ENCODE measurements around the gene RAB14.
"Not testable (repeated sequence)": the region's sequence is repeated elsewhere in the genome, so short reads cannot be mapped to it uniquely, and the experiment has no call there.

Gene RAB14

GRCh38 chr9:121189006-121189405 is 12.7 kb downstream of the RAB14 start:
- no peak for DNase-seq

DNA sequence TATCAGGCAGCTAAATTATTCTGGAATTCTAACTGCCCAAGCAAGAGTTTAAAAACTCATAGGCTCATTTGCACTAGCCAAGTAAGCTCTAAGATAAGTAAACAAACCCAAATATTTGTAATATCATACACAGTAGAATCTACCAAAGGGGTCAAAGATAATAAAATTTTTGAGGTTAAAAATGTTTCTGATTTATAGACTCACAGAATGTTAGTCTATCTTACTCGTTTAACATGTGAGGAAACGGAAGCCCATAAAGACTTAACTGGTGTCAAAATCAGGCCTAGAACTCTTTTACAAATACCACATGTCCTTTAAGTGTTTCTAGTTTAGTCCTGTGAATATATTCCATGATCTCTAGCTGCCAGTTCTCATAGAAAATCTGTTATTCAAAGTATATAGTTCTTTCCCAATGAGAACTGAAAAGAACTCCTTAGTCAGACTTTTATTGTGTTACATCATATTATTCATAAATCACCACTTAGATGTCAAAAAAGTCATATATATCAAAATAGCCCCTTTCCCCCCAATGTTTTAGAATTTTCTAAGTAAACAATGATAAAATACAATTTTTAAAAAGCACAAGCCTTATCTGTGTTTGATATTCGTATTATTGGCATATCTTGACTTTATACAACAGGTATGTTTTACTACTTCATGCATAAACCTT is 13.9 kb downstream of the RAB14 start:
- no peak for DNase-seq

GRCh38 chr9:121185774-121186403 is 15.8 kb downstream of the RAB14 start:
- no peak for DNase-seq

GRCh38 chr9:121185178-121185745 is 16.4 kb downstream of the RAB14 start:
- DNase-seq, result peak; percentile 15

- DNase-seq, result no peak
Observed at GRCh38 chr9:121184463-121184862, 17.2 kb downstream of the RAB14 start.

- no peak for DNase-seq
Observed at GRCh38 chr9:121183666-121184423, 17.8 kb downstream of the RAB14 start.

DNA sequence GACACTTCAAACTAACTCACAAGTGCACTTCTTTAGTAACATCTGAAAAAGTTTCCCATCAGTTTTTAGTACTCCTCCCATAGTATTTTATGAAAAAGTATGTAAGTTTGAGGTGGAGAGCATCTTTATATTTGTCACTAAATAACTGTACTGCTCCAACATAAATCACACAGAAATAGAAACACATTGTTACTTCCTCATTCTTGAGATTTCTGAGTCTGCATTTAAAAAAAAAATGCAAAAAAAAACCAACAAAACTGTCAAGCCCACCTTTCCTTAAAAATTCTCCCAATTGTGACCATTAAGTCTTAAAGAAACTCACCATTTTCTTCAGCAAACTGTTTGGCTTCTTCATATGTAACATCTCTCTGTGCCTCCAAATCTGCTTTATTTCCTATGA is 18.7 kb downstream of the RAB14 start:
- peak; percentile 34 for DNase-seq

DNA sequence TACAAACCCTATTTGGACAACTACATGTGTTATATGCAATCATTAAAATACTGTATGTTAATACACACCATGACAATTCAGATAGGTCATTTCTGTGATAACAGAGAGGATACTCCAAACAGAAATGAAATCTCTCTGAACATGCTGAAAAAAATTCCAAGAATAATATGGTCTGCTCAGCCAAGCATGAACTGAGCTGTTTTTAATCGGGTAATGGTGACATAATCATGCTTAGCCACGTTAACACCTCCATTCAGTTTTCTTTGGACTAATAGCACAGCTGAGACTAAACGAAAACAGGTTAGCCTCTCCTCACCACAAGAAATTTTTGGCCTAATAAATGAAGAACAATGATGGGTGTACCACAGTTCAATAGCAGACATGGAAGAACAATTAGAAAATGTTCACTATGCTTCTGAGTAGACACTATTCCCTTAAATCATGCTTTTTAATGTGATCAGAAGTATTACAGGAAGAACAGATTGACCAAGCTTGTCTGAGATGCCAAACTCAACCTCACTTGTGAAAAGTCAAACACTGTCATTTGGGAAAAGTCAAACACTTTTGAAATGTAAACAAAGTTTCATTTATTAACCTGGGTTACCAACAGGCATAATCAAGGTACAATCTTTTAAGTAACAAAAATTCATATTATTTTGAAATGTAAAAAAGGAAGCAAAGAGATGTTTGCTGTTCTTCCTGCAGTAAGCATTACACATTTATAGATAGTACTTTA is 19.4 kb downstream of the RAB14 start:
- DNase-seq, result no peak

GRCh38 chr9:121179930-121180681 is 21.6 kb downstream of the RAB14 start:
- DNase-seq, result no peak

- DNase-seq, result not testable (repeated sequence)
Observed at GRCh38 chr9:121179373-121179721, 22.3 kb downstream of the RAB14 start.

DNA sequence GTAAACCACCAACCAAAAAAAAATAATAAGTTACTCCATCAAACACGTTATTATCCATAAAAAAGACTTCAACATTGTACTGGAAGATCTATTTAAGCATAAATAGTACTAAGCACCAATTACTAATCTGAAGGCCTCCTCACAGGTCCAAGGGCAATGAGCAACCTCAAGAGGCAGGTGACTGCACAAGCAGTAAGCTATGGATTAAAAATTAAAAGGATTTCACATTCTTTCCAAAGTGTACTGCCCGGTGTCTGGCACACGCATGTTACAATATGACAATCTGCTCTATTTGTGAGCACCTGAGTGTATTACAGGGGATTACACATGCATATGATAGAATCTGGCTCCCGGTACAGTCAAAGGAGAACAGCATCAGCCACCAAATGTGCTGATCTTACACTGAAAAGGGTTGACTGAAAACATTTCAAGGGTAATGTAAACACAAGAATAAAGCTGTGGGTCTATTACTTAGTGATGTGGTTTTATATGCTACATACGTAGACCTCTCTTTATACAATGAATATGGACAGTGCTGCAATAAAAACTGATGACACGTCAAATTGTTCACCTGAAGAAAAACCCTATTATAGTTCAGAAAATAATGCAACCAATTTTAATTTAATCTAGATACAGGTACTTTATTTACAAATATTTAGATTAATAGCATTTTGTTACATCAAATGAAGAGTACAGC is 22.8 kb downstream of the RAB14 start:
- DNase-seq, result no peak

DNA sequence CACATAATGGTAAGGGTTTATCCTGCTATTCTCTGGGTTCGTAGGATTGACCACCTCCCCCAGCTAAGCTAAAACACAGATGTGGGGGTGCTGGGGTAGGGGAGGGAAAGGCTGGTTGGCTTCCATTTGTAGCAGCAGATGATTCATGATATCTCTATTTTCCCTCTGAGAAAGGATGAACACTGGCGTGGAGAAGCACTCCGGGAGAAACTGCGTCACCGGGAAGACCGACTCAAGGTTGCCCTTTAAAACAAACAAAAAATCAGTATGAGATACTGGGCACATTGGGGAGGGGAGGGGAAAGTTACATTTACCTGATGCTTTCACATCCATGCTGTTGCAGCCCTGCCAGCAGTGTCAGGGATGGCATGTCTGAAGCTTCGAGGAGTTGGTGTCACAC is 28.2 kb downstream of the RAB14 start:
- DNase-seq, result no peak

DNA sequence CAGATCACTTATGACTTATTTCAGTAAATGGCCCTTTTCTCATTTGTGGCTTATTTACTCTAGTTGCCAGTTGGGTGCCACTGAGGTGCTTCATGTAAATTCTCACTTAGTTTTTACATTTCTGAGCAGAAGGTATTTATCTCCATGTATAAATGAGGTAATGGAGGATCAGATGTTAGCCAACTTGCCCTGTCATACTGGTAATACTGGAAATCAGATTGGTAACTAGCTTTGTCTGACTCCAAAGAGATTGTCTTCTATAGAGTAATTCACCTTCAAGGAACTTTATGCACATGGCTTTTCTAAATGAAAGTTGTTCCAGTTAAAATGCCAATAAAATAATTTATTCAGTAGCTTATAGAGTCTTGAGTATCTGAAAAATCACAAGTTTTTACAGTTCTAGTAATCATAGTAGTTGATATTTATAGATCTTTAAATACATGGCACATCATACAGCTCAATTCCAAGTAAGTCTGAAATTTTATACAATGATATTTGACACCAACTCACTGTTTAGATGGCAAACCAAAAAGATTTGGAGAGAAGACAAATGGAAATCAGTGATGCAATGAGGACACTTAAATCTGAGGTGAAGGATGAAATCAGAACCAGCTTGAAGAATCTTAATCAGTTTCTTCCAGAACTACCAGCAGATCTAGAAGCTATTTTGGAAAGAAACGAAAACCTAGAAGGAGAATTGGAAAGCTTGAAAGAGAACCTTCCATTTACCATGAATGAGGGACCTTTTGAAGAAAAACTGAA is 28.8 kb downstream of the RAB14 start:
- DNase-seq, result no peak

DNA sequence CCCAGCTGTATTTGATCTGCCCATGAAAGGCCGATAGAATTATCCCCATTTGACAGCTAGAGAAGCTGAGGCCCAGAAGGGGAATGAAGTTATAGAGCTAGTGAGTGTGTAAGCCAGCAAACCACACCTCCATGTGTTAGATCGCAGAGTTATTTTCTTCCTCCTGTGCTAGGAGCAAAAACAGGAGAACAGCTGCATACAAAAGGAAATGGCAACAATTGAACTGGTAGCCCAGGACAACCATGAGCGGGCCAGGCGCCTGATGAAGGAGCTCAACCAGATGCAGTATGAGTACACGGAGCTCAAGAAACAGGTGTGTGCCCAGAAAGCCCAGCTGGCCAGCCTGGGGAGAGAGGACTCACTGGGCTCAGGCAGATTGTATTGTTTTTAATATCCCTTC is 30.4 kb downstream of the RAB14 start:
- no peak for DNase-seq

DNA sequence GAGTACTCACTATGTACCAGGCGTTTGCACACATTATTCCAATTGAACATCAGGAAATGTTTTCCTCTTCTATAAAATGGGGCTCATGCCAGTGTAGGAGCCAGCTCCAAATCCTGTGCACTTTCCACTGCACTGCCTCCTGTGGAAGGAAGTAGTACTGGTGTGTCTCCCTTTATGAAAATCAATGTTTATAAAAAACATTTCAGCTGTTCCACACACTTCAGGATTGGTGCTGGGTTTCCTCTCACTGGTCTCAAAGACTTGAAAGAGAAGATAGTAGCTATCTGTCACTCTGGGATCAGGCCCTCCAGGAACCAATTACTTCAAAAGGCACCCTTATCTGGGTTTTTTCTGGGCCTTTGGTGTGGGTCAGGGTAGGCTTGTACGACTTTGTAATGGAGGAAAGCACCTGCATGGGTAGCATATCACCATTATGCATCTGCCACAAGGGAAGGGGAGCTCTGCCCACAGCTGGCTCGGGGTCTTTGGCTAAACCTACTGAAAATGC is 32.5 kb downstream of the RAB14 start:
- no peak for DNase-seq

GRCh38 chr9:121168052-121168451 is 33.6 kb downstream of the RAB14 start:
- DNase-seq, result no peak

- peak; percentile 64 for DNase-seq
Observed at GRCh38 chr9:121160025-121160424, 41.6 kb downstream of the RAB14 start.

DNA sequence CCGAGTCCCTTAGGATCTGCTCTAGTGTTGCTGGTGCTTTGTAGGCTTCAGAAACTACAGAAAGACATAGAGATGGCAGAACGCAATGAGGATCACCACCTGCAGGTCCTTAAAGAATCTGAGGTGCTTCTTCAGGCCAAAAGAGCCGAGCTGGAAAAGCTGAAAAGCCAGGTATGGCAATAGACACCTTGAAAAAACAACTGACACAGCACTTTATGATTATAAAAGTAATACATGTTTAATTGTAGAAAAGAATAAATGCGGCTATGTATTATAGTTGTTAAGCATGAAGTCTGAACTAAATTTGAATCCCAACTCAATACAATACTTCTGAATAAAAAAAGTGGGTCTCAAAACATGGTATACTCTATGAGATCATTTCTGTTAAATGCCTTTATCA is 43.7 kb downstream of the RAB14 start:
- DNase-seq, result no peak

DNA sequence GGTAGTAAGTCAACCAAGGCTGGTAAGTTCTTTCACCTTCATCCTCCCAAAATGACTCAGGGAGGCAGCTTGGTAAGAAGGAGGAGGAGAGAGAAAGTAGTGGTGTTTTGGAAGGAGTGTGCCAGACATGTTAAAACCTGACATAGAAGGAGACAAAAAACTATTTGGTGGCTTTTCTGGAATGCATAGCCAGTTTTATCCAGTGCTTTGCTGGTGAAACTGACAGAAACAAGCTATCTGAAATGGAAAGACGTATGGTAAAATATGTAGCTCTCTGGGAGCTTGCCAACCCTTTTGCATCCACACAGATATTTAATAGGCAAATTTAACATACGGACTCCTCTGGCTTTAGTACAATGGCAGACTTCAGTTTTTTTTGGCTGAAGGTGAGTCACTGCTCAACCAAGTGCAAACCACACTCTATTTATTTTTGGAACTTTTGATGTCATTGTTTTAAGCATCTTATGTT is 45.4 kb downstream of the RAB14 start:
- peak; percentile 3 for DNase-seq

DNA sequence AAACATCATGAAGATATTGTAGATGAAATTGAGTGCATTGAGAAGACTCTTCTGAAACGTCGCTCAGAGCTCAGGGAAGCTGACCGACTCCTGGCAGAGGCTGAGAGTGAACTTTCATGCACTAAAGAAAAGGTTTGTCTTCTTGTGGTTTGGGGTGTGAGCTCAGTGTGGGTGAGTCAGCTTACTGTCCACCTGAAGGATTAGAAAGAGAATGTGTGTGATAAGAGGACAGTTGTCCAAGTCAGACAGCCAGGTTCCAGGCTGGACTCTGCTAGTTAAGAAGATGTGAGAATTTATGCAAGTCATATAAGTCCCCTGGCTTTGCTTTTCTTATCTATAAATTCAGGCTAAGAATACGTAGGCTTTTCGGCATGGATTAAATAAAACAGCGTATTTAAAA is 46.9 kb downstream of the RAB14 start:
- no peak for DNase-seq

- no peak for DNase-seq
Observed at GRCh38 chr9:121153642-121154041, 48.0 kb downstream of the RAB14 start.
